ENCODE results near the gene PSIP1.

GRCh38 chr9:15492485-15493150, 18.2 kb downstream of the PSIP1 start:
- no peak for TF ChIP-seq CTCF (IDR thresholded peaks at IDR 0.05)
- no peak for TF ChIP-seq POLR2A (IDR thresholded peaks at IDR 0.05; ENCODE audit: low read depth)
- no peak for TF ChIP-seq EP300 (IDR thresholded peaks at IDR 0.05)
